HG02798 (cell line): ENCODE results near the gene MKLN1.
"Not testable (repeated sequence)": the region's sequence is repeated elsewhere in the genome, so short reads cannot be mapped to it uniquely, and the experiment has no call there.

ENCODE experiments used
- ATAC-seq: cut with Tn5 transposase; IDR thresholded peaks from one replicate; pipeline ENCODE4 v1.9.1; 2021; ENCODE audit warnings: mild to moderate bottlenecking; ENCODE audit not compliant: unreplicated experiment, poor library complexity

The MKLN1 gene

DNA sequence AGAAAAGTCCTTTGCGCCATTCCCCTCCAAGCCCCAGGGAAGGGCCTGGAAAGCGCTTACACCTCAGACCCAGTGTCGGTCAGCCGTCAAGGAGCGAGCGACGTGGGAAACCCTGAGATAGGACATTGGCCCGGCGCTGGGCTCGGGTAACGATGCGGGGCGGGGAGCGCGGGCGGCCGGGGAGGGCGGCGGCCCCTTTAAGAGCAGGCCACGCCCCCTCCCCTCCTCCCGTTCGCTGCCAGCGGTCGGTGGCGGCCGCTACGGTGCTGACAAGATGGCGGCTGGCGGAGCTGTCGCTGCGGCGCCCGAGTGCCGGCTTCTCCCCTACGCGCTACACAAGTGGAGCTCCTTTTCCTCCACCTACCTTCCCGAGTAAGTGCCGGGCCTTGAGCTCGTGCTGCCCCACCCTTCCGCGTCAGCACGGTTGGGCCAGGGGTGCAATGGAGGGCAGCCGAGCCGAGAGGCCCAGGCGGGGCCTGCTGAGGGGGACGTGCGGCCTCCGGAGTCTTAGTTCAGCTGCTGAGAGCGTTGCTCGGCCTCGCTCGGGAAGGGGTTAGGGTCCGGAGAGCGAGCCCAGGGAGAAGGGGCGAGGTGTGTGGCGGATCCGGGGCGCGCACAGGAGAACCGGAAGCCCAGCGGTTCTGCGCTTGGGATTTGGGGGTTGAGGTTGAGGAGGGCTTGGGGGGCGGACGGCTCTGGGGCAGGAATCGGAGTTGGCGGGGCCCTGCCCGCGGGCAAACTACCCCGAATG, at the start of gene MKLN1:
TSS of gene MKLN1 (plus strand) at position 251 of the 751 bp plus-strand sequence. CDS start at position 275, 24 bp downstream.
- peak; percentile 97 for ATAC-seq

DNA sequence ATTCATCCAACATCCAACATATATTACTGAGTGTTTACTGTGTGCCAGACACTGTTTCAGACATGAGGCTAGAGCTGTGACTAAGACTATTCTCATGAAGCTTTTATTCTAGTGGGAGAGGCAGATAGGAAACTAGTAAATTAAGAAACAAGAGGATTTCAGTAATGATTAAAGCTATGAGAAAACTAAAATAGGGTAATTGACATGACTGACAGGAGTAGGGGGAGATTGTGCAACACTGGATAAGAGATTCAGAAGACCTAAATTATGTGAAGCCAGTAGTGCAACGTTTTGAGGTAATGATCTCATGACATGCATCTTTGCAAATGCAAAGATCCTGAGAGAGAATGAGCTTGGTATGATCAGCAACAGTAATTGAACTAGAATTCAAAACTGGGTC, 48.6 kb upstream of the MKLN1 start:
- ATAC-seq = no peak

DNA sequence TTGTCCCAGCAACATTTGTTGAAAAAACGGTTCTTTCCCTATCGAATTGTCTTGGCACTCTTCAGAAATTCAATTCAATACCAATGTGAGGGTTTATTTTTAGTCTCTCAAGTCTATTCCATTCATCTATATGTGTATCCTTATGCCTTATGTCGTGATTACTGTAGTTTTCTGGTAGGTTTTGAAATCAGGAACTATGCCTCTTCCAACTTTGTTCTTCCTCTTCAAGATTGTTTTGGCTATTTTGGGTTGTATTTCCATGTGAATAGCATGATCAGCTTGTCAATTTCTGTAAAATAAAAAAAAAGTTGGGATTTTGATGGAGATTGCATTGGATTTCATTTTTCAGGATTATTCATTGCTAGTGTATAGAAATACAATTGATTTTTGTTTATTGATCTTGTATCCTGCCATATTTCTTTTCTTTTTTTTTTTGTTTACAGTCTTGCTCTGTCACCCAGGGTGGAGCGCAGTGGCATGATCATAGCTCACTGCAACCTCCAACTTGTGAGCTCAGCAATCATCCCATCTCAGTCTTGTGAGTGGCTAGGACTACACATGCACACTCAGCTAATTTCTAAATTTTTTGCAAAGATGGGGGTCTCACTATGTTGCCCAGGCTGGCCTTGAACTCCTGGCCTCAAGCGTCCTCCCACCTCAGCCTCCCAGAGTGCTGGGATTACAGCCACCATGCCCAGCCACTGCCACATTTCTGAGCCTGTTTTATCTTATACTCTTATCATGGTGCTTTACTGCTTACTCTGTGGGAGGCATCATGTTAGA, 46.2 kb upstream of the MKLN1 start:
- no peak for ATAC-seq

DNA sequence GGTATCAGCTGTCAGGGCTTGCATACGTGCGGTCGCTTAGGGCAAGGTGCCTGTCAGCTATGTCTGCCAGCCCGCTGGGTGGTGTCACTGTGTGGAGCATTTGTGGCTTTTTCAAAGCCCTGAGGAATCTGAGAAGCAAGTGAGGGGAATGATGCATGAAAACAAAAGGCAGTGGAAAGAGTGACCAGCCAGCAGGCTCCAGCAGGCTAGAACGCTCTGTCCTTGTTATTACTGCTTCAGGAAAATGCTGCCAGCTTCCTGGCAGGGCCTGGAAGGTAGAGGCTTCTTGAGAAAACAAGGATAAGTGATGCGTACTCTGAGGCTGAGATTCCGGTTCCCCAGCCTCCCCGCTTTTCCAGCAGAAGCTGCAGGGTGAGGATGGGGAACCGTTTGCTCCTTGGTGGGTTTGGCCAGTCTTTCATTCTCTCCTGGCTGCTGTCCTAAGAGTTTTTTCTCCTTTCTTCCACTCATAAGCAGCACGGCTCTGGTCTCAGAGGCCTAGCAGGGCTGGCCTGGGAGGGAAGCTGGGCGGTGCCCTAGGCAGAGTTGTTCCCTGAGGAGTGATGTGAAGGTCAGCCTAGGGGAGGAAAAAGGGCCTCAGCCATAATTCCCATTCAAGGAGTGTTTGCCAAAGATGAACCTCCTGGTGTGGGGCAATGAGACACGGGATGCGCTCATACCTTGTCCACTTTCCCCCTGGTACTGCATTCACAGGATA, 42.8 kb upstream of the MKLN1 start:
- no peak for ATAC-seq

DNA sequence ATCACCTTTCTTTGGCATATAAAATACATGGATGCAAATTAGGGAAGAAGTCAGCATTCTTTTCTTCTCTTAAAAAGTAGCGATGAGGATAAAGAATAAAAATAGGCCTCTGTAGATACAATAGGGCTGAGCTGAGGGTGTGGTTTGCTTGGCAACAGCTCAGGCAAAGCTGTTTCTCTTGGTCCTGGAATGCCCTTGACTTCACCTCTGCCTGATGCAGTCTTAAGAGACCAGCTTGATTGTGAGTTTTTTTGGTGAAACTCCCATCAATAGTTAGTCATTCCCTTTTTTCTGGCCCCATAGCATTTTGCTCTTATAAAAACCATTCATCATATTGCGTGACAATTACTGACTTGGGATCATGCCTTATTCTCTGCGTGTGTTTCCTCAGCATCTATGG, 42.1 kb upstream of the MKLN1 start:
- ATAC-seq = no peak

DNA sequence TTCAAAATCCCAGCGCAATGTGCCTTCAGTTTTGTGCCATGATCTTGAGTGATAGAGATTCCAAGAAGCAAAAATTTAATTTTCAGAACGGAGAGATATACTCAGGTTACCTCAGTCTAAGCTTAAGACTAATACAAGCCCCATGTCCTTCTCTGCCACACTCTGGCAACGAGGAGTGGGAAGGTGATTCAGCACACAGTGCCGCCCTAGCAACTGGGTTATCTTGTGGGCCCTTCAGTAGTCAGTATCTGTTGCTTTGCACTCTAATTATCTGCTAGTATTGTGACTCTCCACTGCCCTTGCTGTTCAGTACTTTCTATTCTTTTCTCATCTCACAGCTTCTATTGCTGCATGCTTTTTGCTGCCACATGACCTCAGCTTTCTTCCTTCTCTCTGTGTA, 39.2 kb upstream of the MKLN1 start:
- ATAC-seq = no peak

DNA sequence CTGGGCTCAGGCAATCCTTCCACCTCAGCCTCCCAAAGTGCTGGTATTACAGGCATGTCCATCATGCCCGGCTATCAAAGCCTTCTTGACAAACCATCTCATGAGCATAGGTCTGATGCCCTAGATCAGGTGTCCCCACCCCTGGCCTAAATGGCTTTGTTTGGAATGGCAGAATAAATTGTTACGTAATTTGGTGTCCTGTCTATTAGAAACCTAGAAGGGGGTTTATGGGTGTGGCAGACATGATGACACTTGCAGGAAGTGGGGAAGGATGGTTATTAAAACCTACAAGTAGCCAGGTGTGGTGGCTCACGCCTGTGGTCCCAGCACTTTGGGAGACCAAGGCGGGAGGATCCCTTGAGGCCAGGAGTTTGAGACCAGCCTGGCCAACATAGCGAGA, 38.6 kb upstream of the MKLN1 start:
- no peak for ATAC-seq

DNA sequence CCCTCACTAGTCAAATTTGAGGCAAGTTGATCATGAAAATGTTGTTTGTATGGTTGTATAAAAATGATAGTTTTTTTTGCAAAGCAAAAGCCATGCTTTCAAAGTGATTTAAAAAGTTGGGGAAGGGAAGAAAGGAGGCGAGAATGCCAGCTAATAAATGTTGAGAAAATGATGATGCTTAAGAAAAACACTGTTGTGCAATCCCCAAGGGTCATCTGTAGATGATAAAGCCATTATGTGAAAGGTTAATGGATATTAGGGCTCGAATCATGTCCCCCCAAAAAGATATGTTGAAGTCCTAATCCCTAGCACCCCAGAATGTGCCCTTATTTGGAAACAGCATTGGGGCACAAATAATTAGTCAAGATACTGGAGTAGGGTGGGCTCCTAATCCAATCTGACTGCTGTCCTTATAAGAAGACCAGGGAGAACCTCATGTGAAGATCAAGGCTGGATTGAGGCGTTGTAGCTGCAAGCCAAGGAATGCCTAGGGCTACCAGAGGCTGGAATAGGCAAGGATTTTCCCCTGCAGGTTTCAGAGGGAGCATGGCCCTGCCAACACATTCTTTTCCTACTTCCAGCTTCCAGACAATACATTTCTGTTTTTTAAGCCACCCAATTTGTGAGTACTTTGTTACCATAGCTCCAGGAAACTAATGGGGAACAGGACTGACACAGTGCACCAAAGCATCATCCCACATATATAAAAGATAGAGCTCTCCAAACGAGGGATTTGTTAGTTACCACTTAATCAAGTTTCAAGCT, 35.4 kb upstream of the MKLN1 start:
- no peak for ATAC-seq

DNA sequence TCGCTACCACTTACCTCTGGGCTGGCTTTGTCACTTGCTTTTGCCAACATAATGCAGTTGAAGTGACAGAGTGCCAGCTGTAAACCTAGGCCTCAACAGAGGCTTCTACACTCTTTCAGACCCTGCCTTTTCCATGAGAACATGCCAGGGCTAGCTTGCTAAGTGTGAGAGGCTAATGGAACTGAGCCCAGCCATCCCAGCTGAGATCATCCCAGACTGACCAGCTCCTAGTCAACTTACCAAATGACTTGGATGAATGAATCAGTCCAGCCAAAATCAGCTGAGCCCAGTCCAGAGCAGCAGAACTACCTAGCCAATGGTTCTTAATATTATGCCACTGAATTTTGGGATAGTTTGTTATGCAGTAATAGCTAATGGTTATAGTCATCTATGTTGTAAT, 34.7 kb upstream of the MKLN1 start:
- ATAC-seq = no peak

DNA sequence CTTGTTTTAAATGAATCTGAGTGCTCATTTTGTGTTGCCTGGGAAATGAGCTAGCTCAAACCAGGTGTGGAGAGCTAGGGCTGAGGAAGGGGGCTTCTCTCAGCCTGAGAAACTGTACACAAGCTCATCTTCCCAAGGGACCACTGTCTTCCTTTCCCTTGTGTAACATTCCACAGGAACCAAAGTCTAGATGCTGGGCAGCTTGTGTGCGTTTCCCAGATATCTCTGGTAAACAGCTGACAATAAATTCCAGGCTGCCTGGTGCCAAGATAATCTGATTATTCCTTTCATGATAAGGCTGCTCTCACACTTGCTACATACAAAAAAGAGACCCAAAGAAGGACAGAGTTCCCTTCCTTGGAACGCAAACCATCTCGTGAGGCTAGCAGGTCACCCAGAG, 33.1 kb upstream of the MKLN1 start:
- no peak for ATAC-seq

DNA sequence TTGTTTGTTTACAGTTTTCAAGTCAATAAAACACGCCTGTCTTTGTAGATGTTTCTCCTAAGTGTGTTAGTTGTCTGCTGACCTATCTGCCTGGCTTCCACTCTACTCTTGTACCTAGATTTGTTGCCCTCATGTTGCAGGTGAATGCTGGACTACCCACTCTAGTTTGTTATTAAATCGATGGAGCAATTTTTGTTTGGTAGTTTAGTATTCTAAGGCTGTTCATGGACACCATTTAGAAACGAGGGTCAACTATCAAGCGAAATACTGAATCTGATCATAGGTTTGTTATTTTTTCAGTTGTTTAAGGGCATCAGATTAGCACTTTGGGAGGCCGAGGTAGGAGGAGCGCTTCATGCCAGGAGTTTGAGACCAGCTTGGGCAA, 29.1 kb upstream of the MKLN1 start:
- ATAC-seq = no peak

DNA sequence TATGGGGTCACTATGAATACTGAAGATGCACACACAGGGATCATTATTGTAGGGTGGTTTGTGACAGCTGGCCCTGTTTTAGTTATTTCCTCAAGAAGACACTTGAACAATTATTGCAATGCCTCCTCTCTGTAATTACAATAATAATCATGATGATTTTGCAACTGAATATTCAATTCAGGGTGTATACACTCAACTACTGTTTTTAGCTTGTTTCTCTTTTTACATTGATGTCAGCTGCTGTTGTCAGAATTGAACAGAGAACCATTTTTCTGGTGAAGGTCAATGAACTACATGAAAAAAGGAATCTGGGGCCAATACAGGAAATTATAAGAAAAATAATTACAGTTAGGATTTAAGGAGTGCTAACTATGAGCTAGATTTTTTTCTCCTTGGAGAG, 28.6 kb upstream of the MKLN1 start:
- ATAC-seq = no peak

DNA sequence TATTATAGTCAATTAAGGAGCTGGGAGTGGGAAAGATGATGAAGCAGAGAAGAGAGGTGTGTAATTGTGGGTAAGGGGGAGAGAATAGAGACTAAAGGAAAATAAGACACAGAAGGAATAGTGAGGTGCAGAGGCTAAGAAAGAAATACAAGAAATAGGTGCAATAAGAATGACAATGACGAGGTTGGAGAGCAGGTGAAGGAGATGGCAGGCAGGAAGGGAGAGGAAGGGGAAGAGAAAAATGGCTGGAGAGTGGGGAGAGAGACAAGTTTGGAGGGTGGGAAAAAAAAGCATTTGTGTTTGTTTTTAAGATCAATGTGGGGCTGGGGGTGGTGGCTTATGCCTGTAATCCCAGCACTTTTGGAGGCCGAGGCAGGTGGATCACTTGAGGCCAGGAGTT, 27.6 kb upstream of the MKLN1 start:
- no peak for ATAC-seq

DNA sequence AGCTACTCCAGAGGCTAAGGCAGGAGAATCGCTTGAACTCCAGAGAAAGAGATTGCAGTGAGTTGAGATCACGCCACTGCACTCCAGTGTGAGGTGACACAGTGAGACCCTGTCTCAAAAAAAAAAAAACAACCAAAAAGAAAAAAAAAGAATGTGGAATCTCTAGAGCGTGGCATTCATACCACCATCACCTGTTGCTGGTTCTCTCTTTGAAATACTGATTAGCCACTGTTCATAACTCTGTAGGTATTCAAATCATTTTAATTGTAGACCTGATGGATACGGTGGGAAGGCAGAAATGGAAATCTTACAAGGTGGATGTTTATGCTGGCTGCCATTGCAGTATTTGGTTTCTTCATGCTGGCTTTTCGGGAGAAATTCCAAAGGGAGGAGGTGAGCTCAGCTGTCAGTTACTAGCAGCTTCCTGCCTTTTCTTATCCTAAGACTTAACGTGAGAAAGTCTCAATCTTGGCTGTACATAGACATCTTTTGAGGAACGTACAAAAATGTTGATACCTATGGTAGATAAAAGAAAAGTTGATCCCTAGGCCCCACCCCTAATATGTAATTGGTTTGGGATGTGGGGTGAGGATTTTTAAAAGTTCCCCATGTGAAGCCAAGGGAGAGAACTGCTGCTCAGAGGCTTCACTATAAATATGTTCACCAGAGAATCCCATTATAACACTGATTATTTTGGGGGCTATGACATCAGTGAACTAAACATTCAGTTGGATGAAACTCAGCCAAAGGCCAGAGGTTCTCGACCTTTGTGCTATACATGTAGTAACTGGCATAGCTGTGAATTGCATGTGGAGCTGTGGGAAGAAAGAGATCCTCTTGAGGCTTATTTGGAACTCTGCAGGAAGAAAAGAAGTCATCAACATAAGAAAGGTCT, 26.9 kb upstream of the MKLN1 start:
- ATAC-seq = no peak

DNA sequence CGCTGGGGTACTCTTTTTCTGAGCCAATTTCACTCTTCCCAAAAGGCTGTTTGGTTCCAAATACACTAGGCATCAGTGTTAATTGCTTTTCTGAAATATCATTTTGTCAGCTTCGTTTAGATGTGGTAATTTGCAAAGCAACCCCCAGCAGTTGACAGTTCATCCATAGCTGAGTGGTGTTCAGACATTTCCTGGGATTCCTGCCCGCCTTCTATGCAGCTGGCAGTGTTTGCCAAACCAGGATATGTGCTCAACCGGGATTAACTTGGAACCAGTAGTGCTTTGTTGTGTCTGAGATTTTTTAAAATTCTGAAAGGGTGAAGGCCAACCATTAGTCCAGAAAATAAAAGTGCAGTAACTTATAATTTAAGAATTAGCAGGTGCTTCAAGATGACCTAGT, 25.2 kb upstream of the MKLN1 start:
- ATAC-seq = no peak

DNA sequence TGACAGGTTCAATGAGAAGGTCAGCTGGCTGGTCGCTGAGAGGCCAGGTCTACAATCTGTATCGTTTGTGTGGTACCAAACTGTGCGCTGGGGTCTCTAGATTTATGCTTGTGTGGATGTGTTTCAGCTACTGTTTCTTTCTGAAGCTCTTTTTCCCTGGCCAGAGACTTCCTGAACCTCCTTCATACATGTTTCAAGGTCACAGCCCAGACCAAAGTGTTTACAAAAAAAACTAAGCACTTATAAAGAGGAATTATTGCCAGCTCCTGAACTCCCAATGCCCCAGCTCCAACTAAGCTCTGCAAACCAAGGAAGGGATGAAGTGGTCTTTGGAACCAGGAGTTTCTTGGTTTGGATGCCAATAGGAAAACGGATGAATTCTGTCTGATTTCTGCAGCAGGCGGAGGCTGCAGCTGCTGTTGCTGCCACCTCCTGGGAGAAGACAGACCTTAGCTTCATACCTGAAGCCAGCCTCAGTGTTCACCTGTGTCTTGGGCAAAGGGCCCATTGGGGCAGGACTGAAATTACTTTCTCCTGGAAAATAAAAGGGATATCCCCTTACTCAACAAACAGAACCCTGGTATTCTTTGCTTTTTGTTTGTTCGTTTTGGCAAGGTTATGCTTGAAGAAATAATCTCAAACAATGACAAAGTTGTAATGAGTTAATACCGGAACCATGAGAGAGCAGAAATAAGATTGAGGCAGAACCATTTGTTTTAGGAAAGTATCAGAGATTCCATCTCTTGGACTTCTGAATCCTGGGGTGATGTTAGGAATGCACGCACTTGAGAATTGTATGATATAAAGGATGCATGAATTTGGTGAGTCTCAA, 24.6 kb upstream of the MKLN1 start:
- ATAC-seq = no peak

DNA sequence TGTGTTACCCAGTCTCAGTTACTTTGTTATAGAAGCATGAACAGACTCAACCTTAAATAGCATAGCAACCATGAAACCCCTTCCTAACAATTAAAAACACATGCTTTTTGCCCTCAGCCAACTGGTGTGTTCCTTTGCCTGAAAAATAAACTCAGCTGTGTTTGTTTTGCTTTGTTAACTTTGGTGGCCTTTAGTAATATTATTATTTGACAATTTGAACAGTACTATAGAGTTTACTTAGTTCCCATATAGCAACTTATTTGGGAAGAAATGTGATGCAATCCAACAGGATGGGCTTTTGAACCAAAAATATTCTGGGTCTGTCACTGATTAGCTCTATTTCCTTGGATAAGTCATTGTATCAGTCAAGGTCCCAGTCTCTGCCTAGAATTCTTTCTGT, 22.5 kb upstream of the MKLN1 start:
- no peak for ATAC-seq

DNA sequence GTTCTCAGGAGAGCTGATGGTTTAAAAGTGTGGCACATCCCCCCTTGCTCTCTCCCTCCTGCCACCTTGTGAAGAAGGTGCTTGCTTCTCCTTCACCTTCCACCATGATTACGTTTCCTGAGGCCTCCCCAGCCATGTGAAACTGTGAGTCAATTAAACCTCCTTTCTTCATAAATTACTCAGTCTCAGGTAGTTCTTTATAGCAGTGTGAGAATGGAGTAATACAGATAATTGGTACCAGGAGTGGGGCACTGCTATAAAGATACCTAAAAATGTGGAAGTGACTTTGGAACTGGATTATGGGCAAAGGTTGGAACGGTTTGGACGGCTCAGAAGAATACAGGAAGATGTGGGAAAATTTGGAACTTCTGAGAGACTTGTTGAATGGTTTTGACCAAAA, 21.6 kb upstream of the MKLN1 start:
- not testable (repeated sequence) for ATAC-seq

DNA sequence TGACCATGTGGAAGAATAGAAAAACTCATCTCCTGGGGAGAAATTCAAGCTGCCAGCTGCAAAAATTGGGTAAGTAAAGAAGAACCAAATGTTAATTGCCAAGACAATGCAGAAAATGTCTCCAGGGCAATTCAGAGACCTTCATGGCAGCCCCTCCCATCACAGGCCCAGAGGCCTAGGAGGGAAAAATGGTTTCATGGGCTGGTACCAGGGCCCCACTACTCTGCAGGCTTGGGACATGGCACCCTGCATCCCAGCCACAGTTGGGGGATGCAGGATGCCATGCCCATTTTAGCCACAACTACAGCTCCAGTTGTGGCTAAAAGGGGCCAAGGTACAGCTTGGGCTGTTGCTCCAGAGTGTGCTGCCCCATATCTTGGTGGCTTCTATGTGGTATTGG, 20.9 kb upstream of the MKLN1 start:
- ATAC-seq = no peak
